Kasumi-1 (cell line): ENCODE measurements around the gene TMEM196.

Experiments
- DNase-seq, 2 experiments: peaks; one replicate each; lab custom pipeline; 2025; lab: John Stamatoyannopoulos, UW

TMEM196 gene

GRCh38 chr7:19772841-19773760 is at the start of gene TMEM196:
TSS of gene TMEM196 (minus strand) at chr7:19773617. CDS start at chr7:19772696, 921 bp downstream.
- DNase-seq: no peak

- no peak for DNase-seq
Observed at GRCh38 chr7:19816128-19816527, 42.7 kb upstream of the TMEM196 start.

DNA sequence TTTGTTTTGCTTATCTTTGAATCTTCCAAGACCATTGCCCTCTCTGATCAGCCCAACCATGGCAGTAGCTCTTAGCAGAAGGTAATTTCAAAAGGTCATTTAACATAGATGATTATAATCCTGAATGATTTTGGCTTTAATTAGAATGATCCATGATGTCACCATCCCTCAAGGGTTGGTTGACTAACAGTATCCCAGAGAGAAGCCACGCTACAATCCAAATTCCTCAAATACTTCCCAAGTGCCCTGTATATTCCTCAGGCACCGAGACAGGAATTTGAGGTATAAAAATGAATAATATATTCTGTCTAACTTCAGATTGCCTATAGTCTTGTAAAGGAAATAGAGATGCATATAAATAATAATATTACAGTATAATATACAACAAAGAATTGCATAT is 42.1 kb upstream of the TMEM196 start:
- no peak for DNase-seq

GRCh38 chr7:19814776-19815175 is 41.4 kb upstream of the TMEM196 start:
- DNase-seq: no peak

- no peak for DNase-seq
Observed at GRCh38 chr7:19811386-19811785, 38.0 kb upstream of the TMEM196 start.

DNA sequence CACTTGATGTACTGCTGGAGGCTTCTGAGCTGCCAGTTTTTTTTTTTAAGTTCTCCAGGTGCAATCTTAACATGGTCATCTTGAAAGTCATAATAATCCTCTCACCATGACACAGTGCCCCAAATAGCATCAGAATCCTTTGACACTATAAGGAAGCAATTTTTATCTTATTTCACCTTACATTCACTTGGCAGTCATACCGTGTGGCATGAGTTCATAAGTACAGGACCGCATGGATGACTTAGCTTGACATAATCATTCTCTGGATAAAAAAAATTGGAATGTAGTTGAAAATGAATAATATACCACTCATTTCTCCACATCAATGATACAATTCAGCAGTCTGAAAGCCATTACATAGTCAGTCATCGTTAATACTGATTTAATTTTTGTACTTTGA is 25.6 kb upstream of the TMEM196 start:
- no peak for DNase-seq

GRCh38 chr7:19783541-19783940 is 10.1 kb upstream of the TMEM196 start:
- no peak for DNase-seq

DNA sequence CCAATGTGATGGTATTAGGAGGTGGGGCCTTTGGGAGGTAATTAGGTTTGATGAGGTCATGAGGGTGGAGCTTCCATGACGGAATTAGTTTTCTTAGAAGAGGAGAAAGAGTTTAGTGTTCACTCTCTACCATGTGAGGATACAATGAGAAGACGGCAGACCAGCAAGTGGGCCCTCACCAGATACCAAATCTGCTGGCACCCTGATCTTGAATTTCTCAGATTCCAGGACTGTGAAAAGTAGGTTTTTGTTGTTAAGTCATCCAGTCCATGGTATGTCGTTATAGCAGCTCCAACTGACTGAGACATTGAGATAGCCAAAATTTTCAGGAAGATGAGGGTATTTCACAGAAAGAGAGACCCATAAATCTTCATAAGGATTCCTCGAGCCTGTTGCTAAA is 3.6 kb upstream of the TMEM196 start:
- no peak for DNase-seq

DNA sequence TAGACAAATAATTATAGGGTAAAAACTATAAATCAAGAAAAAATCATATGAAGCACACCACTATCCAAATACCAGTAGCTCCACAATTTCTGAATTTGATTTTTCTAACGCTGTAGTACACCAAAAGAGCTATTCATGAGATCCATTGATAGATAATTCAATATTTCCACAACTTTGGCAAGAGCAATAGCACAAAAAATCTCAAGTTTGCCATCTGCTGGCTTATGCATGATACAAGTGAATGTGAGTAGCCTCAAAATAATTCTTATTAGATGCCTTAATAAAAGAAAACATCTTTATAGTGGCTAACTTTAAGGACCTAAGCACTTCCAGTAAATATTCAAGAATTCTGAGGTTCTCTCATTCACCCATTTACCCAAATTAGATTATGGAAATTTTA is 2.2 kb upstream of the TMEM196 start:
- no peak for DNase-seq

DNA sequence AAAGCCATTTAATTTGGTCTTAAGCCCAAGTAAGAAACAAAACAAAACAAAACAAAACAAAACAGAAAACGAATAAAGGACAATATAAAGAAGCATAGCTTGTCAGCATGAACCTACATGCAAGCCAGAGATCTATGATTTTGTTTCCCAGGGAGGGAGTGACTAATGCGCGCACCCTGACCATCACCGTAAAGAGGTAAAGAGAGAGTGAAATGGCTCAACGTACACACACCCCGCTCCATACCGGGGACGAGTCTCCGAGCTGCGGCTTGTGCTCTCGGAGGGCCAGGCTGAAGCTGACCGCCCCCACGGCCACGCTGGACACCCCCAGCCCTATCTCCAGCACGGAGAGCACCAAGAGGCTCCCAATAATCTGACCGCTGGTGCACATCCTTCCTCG is 1.1 kb downstream of the TMEM196 start:
- DNase-seq: no peak

DNA sequence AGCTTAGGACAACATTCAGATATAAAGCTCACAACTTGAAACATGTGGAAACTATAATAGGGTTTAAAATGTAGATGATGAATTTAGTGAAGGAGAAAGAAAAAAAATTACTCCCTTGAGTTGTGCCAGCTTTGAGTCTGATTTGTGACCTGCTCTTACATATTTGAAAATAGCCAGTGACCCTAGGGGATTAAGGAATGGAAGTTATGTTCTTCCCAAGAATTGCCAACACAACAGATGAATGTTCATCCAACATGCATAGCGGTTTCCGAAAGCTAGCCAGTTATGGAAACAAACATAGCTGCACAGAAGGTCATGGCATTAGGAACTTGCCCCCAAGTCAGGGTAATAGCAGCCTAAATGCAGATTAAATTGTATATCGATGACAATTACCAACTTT is 10.8 kb downstream of the TMEM196 start:
- DNase-seq: no peak

DNA sequence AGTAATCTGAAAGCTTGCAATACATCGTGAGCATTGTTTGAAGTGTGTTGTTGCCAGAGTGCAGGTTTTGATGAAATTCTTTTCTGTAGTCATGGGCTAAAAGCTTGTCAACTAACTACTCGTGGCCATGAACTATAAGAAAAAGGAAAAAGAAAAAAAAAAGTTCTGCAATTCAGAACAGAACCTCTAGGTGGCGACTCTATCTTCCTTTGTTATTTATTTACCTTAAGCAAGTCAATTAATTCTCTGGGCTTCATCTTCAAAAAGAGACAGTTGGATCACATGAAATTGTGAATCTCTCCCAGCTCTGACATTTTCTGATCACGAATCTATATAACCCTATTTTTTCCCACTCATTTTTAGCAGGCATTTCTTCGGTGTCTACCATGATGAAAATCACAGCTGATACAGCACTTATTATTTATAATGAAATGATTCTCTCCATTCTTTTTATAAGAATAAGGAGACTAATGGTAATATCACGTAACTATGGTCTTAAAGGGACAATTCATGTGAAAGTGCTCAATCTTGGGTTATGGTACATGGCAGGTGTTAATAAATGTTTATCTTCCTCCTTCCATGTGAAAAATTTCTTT is 18.8 kb downstream of the TMEM196 start:
- peak; percentile 20 to 30 for DNase-seq

- DNase-seq: no peak
Observed at GRCh38 chr7:19752020-19752419, 21.4 kb downstream of the TMEM196 start.

GRCh38 chr7:19749658-19750057 is 23.8 kb downstream of the TMEM196 start:
- no peak for DNase-seq

- peak; percentile 12 to 30 for DNase-seq
Observed at GRCh38 chr7:19747740-19748339, 25.6 kb downstream of the TMEM196 start.

GRCh38 chr7:19744075-19744474 is 29.3 kb downstream of the TMEM196 start:
- DNase-seq: no peak

DNA sequence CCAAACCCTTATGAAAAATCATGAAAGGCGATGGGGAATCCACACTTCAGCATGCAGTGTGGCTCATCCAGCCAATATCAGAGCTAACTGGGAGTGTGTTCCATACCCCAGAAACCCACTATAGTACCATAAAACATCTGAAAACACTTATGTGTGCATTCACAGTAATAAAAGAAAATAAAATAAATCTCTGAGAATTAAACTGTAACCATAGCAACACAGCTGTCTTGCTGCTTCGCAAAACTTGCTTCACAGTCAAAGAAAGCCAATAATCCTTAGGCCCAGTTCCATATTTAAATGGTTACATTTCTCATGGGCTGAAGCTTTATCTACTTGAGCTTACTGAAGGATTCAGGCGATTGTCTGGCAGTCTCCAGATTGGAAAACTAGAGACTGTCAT is 44.7 kb downstream of the TMEM196 start:
- DNase-seq: no peak

- DNase-seq: no peak
Observed at GRCh38 chr7:19725770-19726169, 47.6 kb downstream of the TMEM196 start.

DNA sequence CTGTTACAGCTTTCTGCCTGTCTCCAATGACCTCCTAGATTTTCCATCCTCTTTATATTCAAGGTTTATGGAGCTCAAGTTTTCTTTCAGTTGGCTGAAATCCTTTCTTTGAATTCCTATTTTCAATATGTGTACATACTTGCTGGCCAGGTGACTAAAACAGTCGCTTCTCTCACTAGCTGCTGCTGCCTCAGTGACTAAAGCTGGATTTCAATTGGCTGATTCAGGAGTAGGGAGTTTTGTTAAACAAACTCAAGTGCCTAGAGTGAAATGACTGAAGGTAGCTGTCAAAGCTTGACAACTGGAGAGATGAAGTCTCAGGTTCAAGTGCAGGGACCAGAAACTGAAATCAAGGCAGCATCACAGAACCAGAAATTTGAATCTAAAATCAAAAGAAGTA is 57.9 kb downstream of the TMEM196 start:
- DNase-seq: no peak

GRCh38 chr7:19713676-19714075 is 59.7 kb downstream of the TMEM196 start:
- DNase-seq: peak; percentile 5 to 47

DNA sequence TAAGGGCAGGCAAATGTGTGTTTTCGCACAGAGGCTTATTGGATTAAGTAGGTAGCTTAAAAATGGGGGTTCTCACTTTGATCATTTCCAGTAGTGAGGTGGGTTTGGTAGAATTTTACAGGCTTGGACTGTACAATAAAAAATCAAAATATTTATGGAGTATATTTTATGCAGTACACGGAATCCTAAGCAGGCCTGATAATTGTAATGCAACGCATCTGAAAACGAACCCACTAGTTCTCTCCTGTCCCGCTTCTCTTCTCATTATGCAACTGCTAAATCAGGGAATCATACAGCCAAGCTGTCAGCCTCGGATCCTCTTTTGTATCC is 64.2 kb downstream of the TMEM196 start:
- no peak for DNase-seq

DNA sequence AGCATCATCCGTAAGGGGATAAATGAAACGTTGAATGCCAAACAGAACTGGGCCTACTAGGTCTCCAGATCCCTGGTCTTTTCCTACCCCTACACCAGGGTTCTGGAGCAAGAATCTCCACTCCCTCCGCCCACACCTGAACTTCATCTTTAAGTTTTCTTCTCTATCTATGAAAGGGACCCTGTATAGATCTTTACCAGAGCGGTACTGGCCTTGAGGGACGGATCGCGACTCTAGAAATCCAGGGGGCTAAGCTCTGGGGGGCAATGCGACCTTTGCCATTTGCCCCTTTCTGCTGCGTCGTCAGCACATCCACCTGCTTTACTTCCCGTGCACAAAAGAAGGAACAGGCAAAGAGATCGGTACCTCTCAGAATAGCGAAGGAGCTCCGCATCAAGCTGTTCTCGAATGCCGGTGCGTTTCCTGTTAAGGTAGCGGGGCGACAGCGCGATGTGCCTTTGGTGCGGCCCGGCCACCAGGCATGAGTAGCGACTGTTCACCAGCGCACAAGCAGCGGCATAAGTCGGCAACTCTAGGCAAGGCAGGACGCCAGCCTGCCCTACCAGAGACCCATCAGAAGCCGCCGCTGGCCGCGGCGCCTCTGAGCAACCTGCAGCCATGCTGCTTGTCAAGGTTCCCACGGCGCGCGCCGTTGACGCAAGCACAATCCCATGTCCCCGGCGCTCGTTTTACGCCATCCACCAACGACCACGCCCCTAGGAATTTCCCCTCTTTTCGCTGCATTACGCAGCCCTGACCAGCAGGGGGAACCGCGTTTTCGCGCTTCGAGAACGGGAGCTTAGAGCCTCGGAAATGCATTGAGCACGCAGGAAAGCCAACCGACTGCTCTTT is 64.8 kb downstream of the TMEM196 start, which contains the start of gene POLR1F:
POLR1F (minus strand) TSS at position 641 of the 852 bp plus-strand sequence; CDS start at position 620, 21 bp downstream.
- peak; percentile 65 to 80 for DNase-seq
